Skeletal muscle cell (primary cell): ENCODE results near the gene ZFPL1.

Experiments
- DNase-seq: peaks from one replicate; pipeline ENCODE4 v3.0.0-alpha.2; 2010; ENCODE audit warnings: low read depth
- H3K4me3 ChIP-seq: 2 replicates; pipeline ENCODE4 v1.5.1; 2011; ENCODE audit warnings: low read depth, mild to moderate bottlenecking, control low read depth, low read length, moderate library complexity

Gene ZFPL1

GRCh38 chr11:65087216-65087615 is 3.2 kb downstream of the ZFPL1 start:
- DNase-seq = no peak
- H3K4me3 ChIP-seq = no peak overlapping the region

- no peak for DNase-seq
- H3K4me3 ChIP-seq = no peak overlapping the region
Observed at GRCh38 chr11:65087827-65088226, 3.8 kb downstream of the ZFPL1 start.

GRCh38 chr11:65089621-65090020 is 5.6 kb downstream of the ZFPL1 start:
- no peak overlapping the region for H3K4me3 ChIP-seq
- no peak for DNase-seq

GRCh38 chr11:65090628-65091027 is 6.6 kb downstream of the ZFPL1 start:
- DNase-seq = no peak

GRCh38 chr11:65095427-65095826 is 11.4 kb downstream of the ZFPL1 start:
- H3K4me3 ChIP-seq = peak overlapping the region; percentile 73
- DNase-seq = no peak

More at GRCh38 chr11:65090628-65091027, 6.6 kb downstream of the ZFPL1 start:
- no peak overlapping the region for H3K4me3 ChIP-seq

GRCh38 chr11:65095974-65096806 is 12.2 kb downstream of the ZFPL1 start, which contains the start of gene VPS51:
TSS of gene VPS51 (plus strand) at chr11:65096214. CDS start at chr11:65096251, 37 bp downstream.
- H3K4me3 ChIP-seq = peak within 1 kb of the TSS; percentile 73
- DNase-seq = peak; percentile 62

GRCh38 chr11:65096926-65097325 is 12.9 kb downstream of the ZFPL1 start:
- H3K4me3 ChIP-seq = peak overlapping the region; percentile 73
- no peak for DNase-seq

- no peak for DNase-seq
- no peak overlapping the region for H3K4me3 ChIP-seq
Observed at GRCh38 chr11:65100674-65101350, 16.8 kb downstream of the ZFPL1 start.

GRCh38 chr11:65102142-65103095 is 18.4 kb downstream of the ZFPL1 start:
- DNase-seq = no peak
- no peak overlapping the region for H3K4me3 ChIP-seq

- no peak for DNase-seq
- H3K4me3 ChIP-seq = no peak overlapping the region
Observed at GRCh38 chr11:65103476-65103875, 19.5 kb downstream of the ZFPL1 start.

GRCh38 chr11:65104628-65105027 is 20.6 kb downstream of the ZFPL1 start:
- DNase-seq = no peak
- H3K4me3 ChIP-seq = no peak overlapping the region

- H3K4me3 ChIP-seq = no peak overlapping the region
- no peak for DNase-seq
Observed at GRCh38 chr11:65107078-65107477, 23.1 kb downstream of the ZFPL1 start.

GRCh38 chr11:65107751-65108468 is 23.9 kb downstream of the ZFPL1 start:
- H3K4me3 ChIP-seq = no peak overlapping the region
- no peak for DNase-seq

- no peak overlapping the region for H3K4me3 ChIP-seq
- no peak for DNase-seq
Observed at GRCh38 chr11:65108469-65109123, 24.6 kb downstream of the ZFPL1 start.

- no peak overlapping the region for H3K4me3 ChIP-seq
- no peak for DNase-seq
Observed at GRCh38 chr11:65109231-65110198, 25.5 kb downstream of the ZFPL1 start.

- DNase-seq = no peak
- no peak overlapping the region for H3K4me3 ChIP-seq
Observed at GRCh38 chr11:65110354-65110861, 26.4 kb downstream of the ZFPL1 start.

- H3K4me3 ChIP-seq = no peak overlapping the region
- no peak for DNase-seq
Observed at GRCh38 chr11:65111159-65111743, 27.2 kb downstream of the ZFPL1 start.
